ENCODE measurements around the gene RAPGEF6. TPM values are rescaled to one million over a fixed set of nuclear protein-coding genes. Genes with fewer than 3 reads are reported as not detected.

Gene RAPGEF6
- total and polyA plus RNA-seq, 9 of the 15 experiments (the other 6 are each of a cell fraction or from before 2014, with no cell fraction given) = 2.7 to 23.4 (median 12.7) TPM

- TF ChIP-seq ADNP (tag; IDR thresholded peaks at IDR 0.05) = no peak
- TF ChIP-seq ZNF584 (CRISPR knock-in tag; IDR thresholded peaks at IDR 0.05; ENCODE audit: low read depth) = no peak
- TF ChIP-seq PPARD (CRISPR knock-in tag; IDR thresholded peaks at IDR 0.05) = no peak
- peak in 1 of 2 experiments; percentile 88; a peak in 1 of 4 replicates for TF ChIP-seq HDAC1 (IDR thresholded peaks at IDR 0.05)
- no peak for TF ChIP-seq BRF1 (IDR thresholded peaks at IDR 0.05; ENCODE audit: borderline replicate concordance, extremely low read depth, insufficient read length)
- TF ChIP-seq ZNF174 (CRISPR knock-in tag; IDR thresholded peaks at IDR 0.05) = no peak
- peak; percentile 77; the same call in 1 of the 2 replicates for TF ChIP-seq GTF2E2 (tag; IDR thresholded peaks at IDR 0.05)
- no peak for TF ChIP-seq CAMTA2 (CRISPR knock-in tag; conservative IDR thresholded peaks at IDR 0.05)
- 0 out of 2 replicates have a peak, but pooled peaks have one; percentile 26 for TF ChIP-seq HINFP (tag; conservative IDR thresholded peaks at IDR 0.05; ENCODE audit: low read depth)
- no peak for TF ChIP-seq SP2 (IDR thresholded peaks at IDR 0.05; ENCODE audit: extremely low read depth, low read depth, low read length, poor library complexity, severe bottlenecking)
- no peak for TF ChIP-seq HIVEP1 (CRISPR knock-in tag; IDR thresholded peaks at IDR 0.05)
- TF ChIP-seq ZBTB33 (CRISPR knock-in tag; IDR thresholded peaks at IDR 0.05) = peak; percentile 16; the same call in 1 of the 2 replicates
- peak; percentile 44; the same call in 1 of the 2 replicates for TF ChIP-seq MBD2 (IDR thresholded peaks at IDR 0.05; ENCODE audit: borderline replicate concordance, low read depth)
- peak; percentile 86 to 89 for TF ChIP-seq MNT (conservative IDR thresholded peaks at IDR 0.05)
- TF ChIP-seq FOXM1 (IDR thresholded peaks at IDR 0.05; ENCODE audit: low read depth) = peak; percentile 86
- TF ChIP-seq FOXM1 (CRISPR knock-in tag; IDR thresholded peaks at IDR 0.05; ENCODE audit: low read depth) = no peak
These were observed at the start of gene RAPGEF6 (continued) for GRCh38 chr5:131634996-131635683.

Data from K562 (cell line).